Gastrocnemius medialis (tissue), 4 donors: ENCODE results near the gene YAF2. TPM values are rescaled to one million over a fixed set of nuclear protein-coding genes. Genes with fewer than 3 reads are reported as not detected.

Experiments
- ATAC-seq, 2 donors: fragments of 150-250 bp; one replicate each; pipeline ENCODE4 v1.9.1; 2016
- DNase-seq, 2 donors: peaks; one replicate each; pipeline ENCODE4 v3.0.0-alpha.2; 2019
- H3K27ac ChIP-seq, 4 donors: fragments of 200-600 bp; sonication (generic); 1 replicate in 1 of 4; 2 replicates in 3 of 4; pipeline ENCODE4 v1.5.1; 2016 to 2018; ENCODE audit warnings: mild to moderate bottlenecking in 2 of 4, moderate library complexity in 1 of 4
- H3K27me3 ChIP-seq, 3 donors: fragments of 200-600 bp; sonication (generic) in 2 of 3; 1 replicate in 1 of 3; 2 replicates in 2 of 3; pipeline versions ENCODE4 v1.5.1 to v1.6.0; 2016 to 2019; ENCODE audit warnings: mild to moderate bottlenecking in 1 of 3, moderate library complexity in 1 of 3
- H3K36me3 ChIP-seq, 2 donors: fragments of 200-600 bp; sonication (generic) in 1 of 2; one replicate each; pipeline ENCODE4 v1.5.1; 2017 to 2018
- H3K4me1 ChIP-seq, 2 donors: fragments of 200-600 bp; sonication (generic) in 1 of 2; one replicate each; pipeline ENCODE4 v1.5.1; 2016 to 2017; ENCODE audit warnings: mild to moderate bottlenecking in 2 of 2
- H3K4me3 ChIP-seq, 4 donors: fragments of 200-600 bp; sonication (generic) in 3 of 4; 1 replicate in 1 of 4; 2 replicates in 3 of 4; pipeline ENCODE4 v1.5.1; 2016 to 2019; ENCODE audit warnings: mild to moderate bottlenecking in 2 of 4
- H3K9me3 ChIP-seq, 3 donors: fragments of 200-600 bp; sonication (generic) in 2 of 3; 1 replicate in 1 of 3; 2 replicates in 2 of 3; pipeline ENCODE4 v1.5.1; 2016 to 2019
- CTCF ChIP-seq, 5 experiments: fragments of 450-650 bp in 3 of 5; fragments of 200-600 bp in 2 of 5; sonication (generic) in 2 of 5; IDR thresholded peaks in 4 of 5; conservative IDR thresholded peaks in 1 of 5; 1 replicate in 4 of 5; 2 replicates in 1 of 5; pipeline ENCODE4 v1.5.1; 2016 to 2019; ENCODE audit warnings: antibody characterized with exemption in 5 of 5, mild to moderate bottlenecking in 3 of 5, moderate library complexity in 3 of 5
- POLR2A ChIP-seq, 2 donors: fragments of 450-650 bp; IDR thresholded peaks; one replicate each; pipeline ENCODE4 v1.6.1; 2017; ENCODE audit warnings: antibody characterized with exemption in 2 of 2, mild to moderate bottlenecking in 2 of 2, moderate library complexity in 2 of 2
- in situ Hi-C, 4 donors: fragments of 200-750 bp; cut with MboI; loops; one replicate each; pipeline versions ENCODE4 v1.15.0 to v1.8.0; 2017; ENCODE audit warnings: low sequenced_read_pairs in 4 of 4
- intact Hi-C: fragments of 100-400 bp; cut with DNase I; formaldehyde crosslinking; loops from one replicate; pipeline ENCODE4 v1.15.1; 2023; ENCODE audit warnings: low total_unique reads
- total RNA-seq, 4 donors: library from RNA; depleted of rRNA; stranded (reverse); fragments of >200 nt; gene quantifications; one replicate each; pipeline versions ENCODE4 v1.1.0 to v1.2.3, GENCODE V29; 2016

The YAF2 gene
- total RNA-seq, 4 donors from 2014 or later = 38.5 to 66.9 (median 54.5) TPM

GRCh38 chr12:42267413-42268190, 29.6 kb upstream of the YAF2 start:
- no peaks in the 10 kb centered on the region for H3K9me3 ChIP-seq
- H3K4me1 ChIP-seq = no peaks in the 10 kb centered on the region
- ATAC-seq = no peak
- no peak overlapping the region for H3K27ac ChIP-seq
- in situ Hi-C loops = no loop called here
- intact Hi-C loops = no loop called here
- DNase-seq = no peak
- TF ChIP-seq POLR2A (IDR thresholded peaks at IDR 0.05) (no peak), CTCF (IDR thresholded peaks at IDR 0.05 in 4 of 5, conservative IDR thresholded peaks at IDR 0.05 in 1 of 5) (no peak)
- no peaks in the 10 kb centered on the region for H3K27me3 ChIP-seq
- no peak overlapping the region for H3K4me3 ChIP-seq
- H3K36me3 ChIP-seq = no peaks in the 10 kb centered on the region

GRCh38 chr12:42266579-42267230, 28.7 kb upstream of the YAF2 start:
- no peak for DNase-seq
- no peak for ATAC-seq
- Histone ChIP-seq H3K4me1 (no peaks in the 10 kb centered on the region), H3K27ac (no peak overlapping the region), H3K27me3 (no peaks in the 10 kb centered on the region), H3K36me3 (no peaks in the 10 kb centered on the region), H3K9me3 (no peaks in the 10 kb centered on the region), H3K4me3 (no peak overlapping the region)
- in situ Hi-C loops (no loop called here), intact Hi-C loops (no loop called here)
- TF ChIP-seq CTCF (IDR thresholded peaks at IDR 0.05 in 4 of 5, conservative IDR thresholded peaks at IDR 0.05 in 1 of 5) (no peak), POLR2A (IDR thresholded peaks at IDR 0.05) (no peak)

GRCh38 chr12:42262271-42262670, 24.2 kb upstream of the YAF2 start:
- Histone ChIP-seq H3K36me3 (no peaks in the 10 kb centered on the region), H3K27ac (no peak overlapping the region), H3K9me3 (no peaks in the 10 kb centered on the region), H3K4me3 (no peak overlapping the region), H3K27me3 (no peaks in the 10 kb centered on the region), H3K4me1 (no peaks in the 10 kb centered on the region)
- intact Hi-C loops (no loop called here), in situ Hi-C loops (no loop called here)
- no peak for TF ChIP-seq CTCF (IDR thresholded peaks at IDR 0.05 in 4 of 5, conservative IDR thresholded peaks at IDR 0.05 in 1 of 5)
- DNase-seq (no peak), ATAC-seq (no peak)

GRCh38 chr12:42261708-42262107, 23.7 kb upstream of the YAF2 start:
- no peaks in the 10 kb centered on the region for H3K36me3 ChIP-seq
- DNase-seq = no peak
- no peaks in the 10 kb centered on the region for H3K27me3 ChIP-seq
- H3K9me3 ChIP-seq = no peaks in the 10 kb centered on the region
- no peak for ATAC-seq
- in situ Hi-C loops (no loop called here), intact Hi-C loops (no loop called here)
- H3K4me1 ChIP-seq = no peaks in the 10 kb centered on the region
- H3K27ac ChIP-seq = no peak overlapping the region
- H3K4me3 ChIP-seq = no peak overlapping the region
- no peak for TF ChIP-seq POLR2A (IDR thresholded peaks at IDR 0.05)

- TF ChIP-seq CTCF (IDR thresholded peaks at IDR 0.05 in 4 of 5, conservative IDR thresholded peaks at IDR 0.05 in 1 of 5) (no peak), POLR2A (IDR thresholded peaks at IDR 0.05) (no peak)
- in situ Hi-C loops = no loop called here
- Histone ChIP-seq H3K4me1 (no peaks in the 10 kb centered on the region), H3K27me3 (no peaks in the 10 kb centered on the region), H3K36me3 (no peaks in the 10 kb centered on the region), H3K27ac (no peak overlapping the region), H3K4me3 (no peak overlapping the region), H3K9me3 (no peaks in the 10 kb centered on the region)
- no peak for DNase-seq
- intact Hi-C loops = no loop called here
- no peak for ATAC-seq
These were observed 22.5 kb upstream of the YAF2 start for GRCh38 chr12:42260518-42260917.
